Choroid plexus epithelial cell (primary cell): Measurements from ENCODE around the gene DHX8.
"Not testable (repeated sequence)": the region's sequence is repeated elsewhere in the genome, so short reads cannot be mapped to it uniquely, and the experiment has no call there.

Experiments used
- DNase-seq: peaks from one replicate; pipeline ENCODE4 v3.0.0-alpha.2; 2010; ENCODE audit warnings: low read depth
- H3K4me3 ChIP-seq: 2 replicates; pipeline ENCODE4 v1.5.1; 2011; ENCODE audit warnings: low read depth, mild to moderate bottlenecking, control low read depth, low read length, moderate library complexity
- TF ChIP-seq, protein P1 (sequence below): conservative IDR thresholded peaks from 2 replicates; pipeline ENCODE4 v1.5.1; 2011; ENCODE audit warnings: low read depth, mild to moderate bottlenecking, control low read depth, inconsistent platforms, low read length, moderate library complexity

The DHX8 gene

GRCh38 chr17:43444223-43445008 lies 39.4 kb upstream of the DHX8 start:
- DNase-seq = peak; percentile 59
- no peak overlapping the region for H3K4me3 ChIP-seq
- TF ChIP-seq, protein P1, sequence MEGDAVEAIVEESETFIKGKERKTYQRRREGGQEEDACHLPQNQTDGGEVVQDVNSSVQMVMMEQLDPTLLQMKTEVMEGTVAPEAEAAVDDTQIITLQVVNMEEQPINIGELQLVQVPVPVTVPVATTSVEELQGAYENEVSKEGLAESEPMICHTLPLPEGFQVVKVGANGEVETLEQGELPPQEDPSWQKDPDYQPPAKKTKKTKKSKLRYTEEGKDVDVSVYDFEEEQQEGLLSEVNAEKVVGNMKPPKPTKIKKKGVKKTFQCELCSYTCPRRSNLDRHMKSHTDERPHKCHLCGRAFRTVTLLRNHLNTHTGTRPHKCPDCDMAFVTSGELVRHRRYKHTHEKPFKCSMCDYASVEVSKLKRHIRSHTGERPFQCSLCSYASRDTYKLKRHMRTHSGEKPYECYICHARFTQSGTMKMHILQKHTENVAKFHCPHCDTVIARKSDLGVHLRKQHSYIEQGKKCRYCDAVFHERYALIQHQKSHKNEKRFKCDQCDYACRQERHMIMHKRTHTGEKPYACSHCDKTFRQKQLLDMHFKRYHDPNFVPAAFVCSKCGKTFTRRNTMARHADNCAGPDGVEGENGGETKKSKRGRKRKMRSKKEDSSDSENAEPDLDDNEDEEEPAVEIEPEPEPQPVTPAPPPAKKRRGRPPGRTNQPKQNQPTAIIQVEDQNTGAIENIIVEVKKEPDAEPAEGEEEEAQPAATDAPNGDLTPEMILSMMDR = no peak

- H3K4me3 ChIP-seq = no peak overlapping the region
- DNase-seq = no peak
- TF ChIP-seq, protein P1 = no peak
These were observed 38.7 kb upstream of the DHX8 start for GRCh38 chr17:43445009-43445589.

DNA sequence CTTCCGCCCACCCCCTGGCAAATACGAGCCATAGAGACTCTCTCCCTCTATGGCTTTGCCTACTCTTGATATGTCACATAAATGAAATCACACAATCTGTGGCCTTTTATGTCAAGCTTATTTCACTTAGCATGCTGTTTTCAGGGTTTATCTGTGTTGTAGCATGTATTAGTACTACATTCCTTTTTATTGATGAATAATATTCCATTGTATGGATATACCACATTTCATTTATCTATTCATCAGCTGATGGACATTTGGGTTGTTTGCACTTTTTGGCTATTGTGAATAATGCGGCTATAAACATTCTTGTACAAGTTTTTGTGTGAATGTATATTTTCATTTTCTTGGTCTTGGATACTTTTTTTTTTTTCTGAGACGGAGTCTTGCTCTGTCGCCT lies 37.0 kb upstream of the DHX8 start:
- TF ChIP-seq, protein P1 = no peak
- no peak for DNase-seq

DNA sequence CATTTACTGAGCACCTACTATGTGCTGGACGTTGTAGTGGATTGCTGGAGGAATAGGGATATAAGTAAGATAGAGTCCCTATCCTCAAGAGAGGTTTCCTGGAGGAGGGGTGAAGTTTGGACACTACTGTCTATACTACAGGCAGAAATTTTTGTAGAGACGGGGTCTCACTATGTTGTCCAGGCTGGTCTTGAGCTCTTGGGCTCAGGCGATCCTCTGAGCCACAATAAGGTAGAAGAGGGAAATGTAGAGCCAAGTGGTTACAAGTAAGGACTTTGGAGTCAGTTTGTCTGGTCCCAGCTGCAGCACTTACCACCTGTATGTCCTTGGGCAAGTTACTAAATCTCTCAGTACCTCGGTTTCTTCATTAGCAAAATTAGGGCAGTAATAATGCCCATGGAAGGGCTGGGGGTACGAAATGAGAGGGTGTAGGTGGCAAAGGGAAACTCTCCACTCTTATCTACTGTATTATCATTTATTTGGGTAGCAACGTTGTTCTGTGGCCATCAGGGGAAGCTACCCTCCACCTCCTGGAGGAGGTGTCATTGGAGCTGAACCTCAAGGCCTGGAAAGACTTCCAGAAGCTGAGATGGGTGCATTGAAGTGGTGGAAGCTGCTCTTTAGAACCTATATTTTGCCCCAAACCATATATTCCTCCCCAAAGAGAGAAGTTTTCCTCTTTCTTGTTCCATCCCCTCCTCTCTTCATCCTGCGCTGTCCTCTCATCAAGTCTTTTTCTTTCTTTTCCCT lies 34.9 kb upstream of the DHX8 start:
- no peak for DNase-seq
- H3K4me3 ChIP-seq = no peak overlapping the region
- TF ChIP-seq, protein P1 = no peak

More for the DNA sequence above, 37.0 kb upstream of the DHX8 start:
- no peak overlapping the region for H3K4me3 ChIP-seq

DNA sequence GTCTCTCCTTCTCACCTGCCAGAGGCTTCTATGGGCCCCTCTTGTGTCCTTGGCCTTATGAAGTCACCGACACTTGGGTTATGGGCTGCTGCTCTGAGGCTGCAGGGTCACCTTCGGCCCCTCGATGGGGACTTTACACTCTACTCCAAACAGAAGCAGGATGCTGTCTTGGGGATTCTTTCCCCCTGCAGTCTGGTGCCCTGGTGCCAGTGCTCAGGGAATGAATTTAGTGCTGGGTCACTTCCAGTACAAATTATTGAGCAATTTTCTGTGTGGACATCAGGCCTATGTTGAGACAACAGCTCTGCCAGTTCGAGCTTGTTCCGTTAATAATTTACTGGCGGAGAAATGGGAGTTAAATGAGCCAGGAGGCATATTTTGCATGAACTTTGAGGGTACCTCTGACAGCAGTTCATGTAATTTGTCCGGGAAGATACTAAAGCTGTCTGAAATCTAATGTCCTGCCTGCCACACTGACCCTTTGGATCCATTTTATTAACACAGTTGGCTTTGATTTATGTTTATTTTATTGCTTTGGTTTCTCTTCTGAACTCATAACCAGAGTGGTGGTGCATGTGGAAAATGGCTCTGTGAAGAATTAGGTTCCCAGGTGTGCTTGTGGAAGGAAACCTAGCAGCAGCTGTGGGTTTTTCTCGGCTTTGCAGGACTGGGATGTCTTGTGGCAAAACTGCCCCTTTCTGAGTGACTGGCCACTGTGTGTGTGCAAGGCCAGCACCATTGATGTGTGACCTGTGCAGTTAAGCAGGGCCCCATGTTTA lies 34.1 kb upstream of the DHX8 start:
- no peak overlapping the region for H3K4me3 ChIP-seq

GRCh38 chr17:43450791-43451190 lies 33.0 kb upstream of the DHX8 start:
- H3K4me3 ChIP-seq = not testable (repeated sequence)

More for the DNA sequence above, 34.1 kb upstream of the DHX8 start:
- DNase-seq = no peak
- TF ChIP-seq, protein P1 = no peak

DNA sequence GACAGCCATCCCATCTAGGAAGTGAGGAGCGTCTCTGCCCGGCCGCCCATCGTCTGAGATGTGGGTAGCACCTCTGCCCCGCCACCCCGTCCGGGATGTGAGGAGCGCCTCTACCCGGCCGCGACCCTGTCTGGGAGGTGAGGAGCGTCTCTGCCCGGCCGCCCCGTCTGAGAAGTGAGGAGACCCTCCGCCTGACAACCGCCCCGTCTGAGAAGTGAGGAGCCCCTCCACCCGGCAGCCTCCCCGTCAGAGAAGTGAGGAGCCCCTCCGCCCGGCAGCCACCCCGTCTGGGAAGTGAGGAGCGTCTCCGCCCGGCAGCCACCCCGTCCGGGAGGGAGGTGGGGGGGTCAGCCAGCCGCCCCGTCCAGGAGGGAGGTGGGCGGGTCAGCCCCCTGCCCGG lies 32.0 kb upstream of the DHX8 start:
- DNase-seq, H3K4me3 ChIP-seq: not testable (repeated sequence)

More at GRCh38 chr17:43450791-43451190, 33.0 kb upstream of the DHX8 start:
- DNase-seq = not testable (repeated sequence)
